Keratinocyte (primary cell): Measurements from ENCODE around the gene PPFIA1. TPM values are rescaled to one million over a fixed set of nuclear protein-coding genes. Genes with fewer than 3 reads are reported as not detected.

Experiments
- DNase-seq: peaks from one replicate; pipeline ENCODE4 v3.0.0-alpha.2; 2011; ENCODE audit warnings: low read depth, missing footprints, low spot score
- FAIRE-seq: peaks from 2 replicates; lab custom pipeline; 2011; peaks lifted over from hg19 to GRCh38; lab: Jason Lieb, UNC
- H2AFZ ChIP-seq: 2 replicates; pipeline ENCODE4 v1.6.0; 2012; ENCODE audit warnings: low read length, control low read depth, inconsistent platforms; ENCODE audit not compliant: control insufficient read depth
- H3K27ac ChIP-seq: 2 replicates; pipeline ENCODE4 v1.5.1; 2011; ENCODE audit warnings: low read length; ENCODE audit not compliant: control insufficient read depth, insufficient read depth
- H3K27me3 ChIP-seq: 3 replicates; pipeline ENCODE4 v1.6.0; 2011; ENCODE audit warnings: low read length; ENCODE audit not compliant: control insufficient read depth, insufficient read depth; ENCODE audit errors: extremely low read depth
- H3K36me3 ChIP-seq, 2 experiments: 2 replicates in 1 of 2; 3 replicates in 1 of 2; pipeline ENCODE4 v1.5.1; 2011; ENCODE audit warnings: low read length in 2 of 2, mild to moderate bottlenecking in 1 of 2; ENCODE audit not compliant: control insufficient read depth in 2 of 2, insufficient read depth in 2 of 2; ENCODE audit errors: extremely low read depth in 1 of 2
- H3K4me1 ChIP-seq: 3 replicates; pipeline ENCODE4 v1.5.1; 2011; ENCODE audit warnings: low read length; ENCODE audit not compliant: control insufficient read depth, insufficient read depth; ENCODE audit errors: extremely low read depth
- H3K4me2 ChIP-seq: 3 replicates; pipeline ENCODE4 v1.6.0; 2011; ENCODE audit warnings: low read depth, low read length; ENCODE audit not compliant: control insufficient read depth, insufficient read depth; ENCODE audit errors: extremely low read depth
- H3K4me3 ChIP-seq, 3 experiments: fragments of 200-600 bp in 1 of 3; sonication (generic) in 1 of 3; 2 replicates in 2 of 3; 3 replicates in 1 of 3; pipeline ENCODE4 v1.5.1; 2011 to 2016; ENCODE audit warnings: low read length in 3 of 3, mild to moderate bottlenecking in 3 of 3, control low read depth in 2 of 3, inconsistent platforms in 1 of 3, low read depth in 1 of 3, mixed read lengths in 1 of 3, mixed run types in 1 of 3, moderate library complexity in 1 of 3; ENCODE audit not compliant: control insufficient read depth in 2 of 3, insufficient read depth in 2 of 3; ENCODE audit errors: extremely low read depth in 1 of 3
- H3K79me2 ChIP-seq: 2 replicates; pipeline ENCODE4 v1.6.0; 2012; ENCODE audit warnings: low read length; ENCODE audit not compliant: control insufficient read depth, insufficient read depth
- H3K9ac ChIP-seq: 3 replicates; pipeline ENCODE4 v1.6.0; 2011; ENCODE audit warnings: low read length; ENCODE audit not compliant: control insufficient read depth, insufficient read depth; ENCODE audit errors: extremely low read depth
- H3K9me1 ChIP-seq: 3 replicates; pipeline ENCODE4 v1.6.0; 2011; ENCODE audit warnings: low read length; ENCODE audit not compliant: control insufficient read depth, insufficient read depth; ENCODE audit errors: extremely low read depth
- H3K9me3 ChIP-seq: 2 replicates; pipeline ENCODE4 v1.5.1; 2012; ENCODE audit warnings: low read depth, low read length; ENCODE audit not compliant: control insufficient read depth
- H4K20me1 ChIP-seq: 3 replicates; pipeline ENCODE4 v1.6.0; 2011; ENCODE audit warnings: low read length; ENCODE audit not compliant: control insufficient read depth, insufficient read depth; ENCODE audit errors: extremely low read depth
- CTCF ChIP-seq, 3 experiments: IDR thresholded peaks in 1 of 3; conservative IDR thresholded peaks in 1 of 3; optimal IDR thresholded peaks in 1 of 3; 2 replicates in 2 of 3; 3 replicates in 1 of 3; pipeline versions ENCODE3 to v1.5.1; 2011; ENCODE audit warnings: low read length in 3 of 3, mild to moderate bottlenecking in 3 of 3, moderate library complexity in 2 of 3, control low read depth in 1 of 3, inconsistent platforms in 1 of 3; ENCODE audit not compliant: insufficient read depth in 2 of 3; ENCODE audit errors: extremely low read depth in 1 of 3
- EZH2 ChIP-seq: IDR thresholded peaks from one replicate; pipeline ENCODE4 v1.6.1; 2012; ENCODE audit warnings: inconsistent platforms, mild to moderate bottlenecking, low read length, moderate library complexity
- dilution Hi-C: fragments of 300-500 bp; cut with MboI; formaldehyde crosslinking; loops from one replicate; pipeline ENCODE4 v1.7.0; 2020; ENCODE audit warnings: low sequenced_read_pairs; ENCODE audit not compliant: extremely low pct_ligation_motif_present
- polyA plus RNA-seq, 5 experiments: library from polyadenylated mRNA; depleted of rRNA in 3 of 5; stranded (reverse) in 3 of 5; stranded (forward) in 1 of 5; unstranded in 1 of 5; fragments of >200 nt; gene quantifications; 1 replicate in 1 of 5; 2 replicates in 3 of 5; 3 replicates in 1 of 5; pipeline versions ENCODE4 v1.2.1 to v1.2.3, GENCODE V29; 2011 to 2012; ENCODE audit warnings: missing spikeins in 2 of 5, low read depth in 1 of 5, low replicate concordance in 1 of 5

The PPFIA1 gene
- polyA plus RNA-seq, 1 donor (not counting 4 experiments of a cell fraction or from before 2014, with no cell fraction given), result 27.6 TPM

GRCh38 chr11:70352100-70352499 is 81.6 kb downstream of the PPFIA1 start:
- peaks cover 23 to 31% of the 10 kb centered on the region in 2 experiments for H3K36me3 ChIP-seq

GRCh38 chr11:70352601-70353000 is 82.1 kb downstream of the PPFIA1 start:
- Histone ChIP-seq H4K20me1 (no peaks in the 10 kb centered on the region), H3K79me2 (no peaks in the 10 kb centered on the region), H3K9me1 (no peaks in the 10 kb centered on the region), H3K27me3 (no peaks in the 10 kb centered on the region), H3K9ac (no peak overlapping the region), H3K4me3 (no peak overlapping the region), H3K27ac (no peak overlapping the region), H3K4me1 (no peaks in the 10 kb centered on the region), H2AFZ (no peak overlapping the region), H3K36me3 (peaks cover 25 to 32% of the 10 kb centered on the region in 2 experiments), H3K9me3 (no peaks in the 10 kb centered on the region), H3K4me2 (no peak overlapping the region)
- dilution Hi-C loops, result no loop called here
- TF ChIP-seq CTCF (optimal IDR thresholded peaks at IDR 0.05 in 1 of 3, IDR thresholded peaks at IDR 0.05 in 1 of 3, conservative IDR thresholded peaks at IDR 0.05 in 1 of 3; ENCODE audit: extremely low read depth in 1 of 3, insufficient read depth in 2 of 3, low read length in 3 of 3) (no peak), EZH2 (no peak)
- no peak for DNase-seq
- FAIRE-seq, result no peak

More at GRCh38 chr11:70352100-70352499, 81.6 kb downstream of the PPFIA1 start:
- H3K79me2 ChIP-seq, result no peaks in the 10 kb centered on the region
- no peaks in the 10 kb centered on the region for H3K9me3 ChIP-seq
- H2AFZ ChIP-seq, result no peak overlapping the region
- H3K4me2 ChIP-seq, result no peak overlapping the region
- TF ChIP-seq EZH2, result no peak
- no peak for TF ChIP-seq CTCF (optimal IDR thresholded peaks at IDR 0.05 in 1 of 3, IDR thresholded peaks at IDR 0.05 in 1 of 3, conservative IDR thresholded peaks at IDR 0.05 in 1 of 3; ENCODE audit: extremely low read depth in 1 of 3, insufficient read depth in 2 of 3, low read length in 3 of 3)
- no peak overlapping the region for H3K9ac ChIP-seq
- no peak for DNase-seq
- no peak overlapping the region for H3K4me3 ChIP-seq
- FAIRE-seq, result no peak
- H3K4me1 ChIP-seq, result no peaks in the 10 kb centered on the region
- no peaks in the 10 kb centered on the region for H3K27me3 ChIP-seq
- H3K9me1 ChIP-seq, result no peaks in the 10 kb centered on the region
- dilution Hi-C loops, result no loop called here
- H4K20me1 ChIP-seq, result no peaks in the 10 kb centered on the region
- no peak overlapping the region for H3K27ac ChIP-seq
